OCI-LY1 (cell line): ENCODE data around the gene UGT1A5.

Experiments used
- H2AFZ ChIP-seq: fragments of 200-600 bp; sonication (generic), shearing (Covaris generic); 2 replicates; pipeline ENCODE4 v1.6.0; 2014; ENCODE audit warnings: antibody characterized with exemption, mild to moderate bottlenecking, low read length
- H3F3A ChIP-seq: fragments of 200-600 bp; sonication (generic), shearing (Covaris generic); 2 replicates; pipeline ENCODE4 v1.6.0; 2014; ENCODE audit warnings: mild to moderate bottlenecking, antibody characterized with exemption, low read length, moderate library complexity; ENCODE audit not compliant: insufficient read depth
- H3K27ac ChIP-seq: fragments of 200-600 bp; sonication (generic); 2 replicates; pipeline ENCODE4 v1.5.1; 2014; ENCODE audit warnings: low read length, mixed run types, mild to moderate bottlenecking, low read depth; ENCODE audit not compliant: poor library complexity, severe bottlenecking
- H3K27me3 ChIP-seq: fragments of 200-600 bp; sonication (generic); 2 replicates; pipeline ENCODE4 v1.6.0; 2014; ENCODE audit warnings: antibody characterized with exemption, mild to moderate bottlenecking, low read length, moderate library complexity; ENCODE audit not compliant: insufficient read depth
- H3K36me3 ChIP-seq: fragments of 200-600 bp; sonication (generic); 2 replicates; pipeline ENCODE4 v1.6.1; 2014; ENCODE audit warnings: mild to moderate bottlenecking, antibody characterized with exemption, low read length, moderate library complexity, mixed read lengths; ENCODE audit not compliant: insufficient read depth
- H3K4me1 ChIP-seq: fragments of 200-600 bp; sonication (generic); 2 replicates; pipeline ENCODE4 v1.5.1; 2014; ENCODE audit warnings: mild to moderate bottlenecking, low read length, moderate library complexity; ENCODE audit not compliant: insufficient read depth, severe bottlenecking
- H3K4me2 ChIP-seq: fragments of 200-600 bp; sonication (generic), shearing (Covaris generic); 2 replicates; pipeline ENCODE4 v1.6.1; 2014; ENCODE audit warnings: low read length
- H3K4me3 ChIP-seq: fragments of 200-600 bp; sonication (generic); 2 replicates; pipeline ENCODE4 v1.5.1; 2014; ENCODE audit warnings: low read length, low read depth, mild to moderate bottlenecking, mixed read lengths; ENCODE audit not compliant: poor library complexity, severe bottlenecking
- H3K79me2 ChIP-seq: fragments of 200-600 bp; shearing (Covaris generic); 2 replicates; pipeline ENCODE4 v1.6.1; 2016; ENCODE audit warnings: mixed run types, low read length, mixed read lengths; ENCODE audit not compliant: insufficient read depth
- H3K9ac ChIP-seq: fragments of 200-600 bp; sonication (generic), shearing (Covaris generic); 2 replicates; pipeline ENCODE4 v1.6.1; 2014; ENCODE audit warnings: mild to moderate bottlenecking, low read length, mixed read lengths
- H3K9me2 ChIP-seq: fragments of 200-600 bp; sonication (generic), shearing (Covaris generic); 2 replicates; pipeline ENCODE4 v1.6.1; 2014; ENCODE audit warnings: low read depth, mild to moderate bottlenecking, low read length, mixed read lengths
- H3K9me3 ChIP-seq: fragments of 200-600 bp; shearing (Covaris generic); 2 replicates; pipeline ENCODE4 v1.6.1; 2014; ENCODE audit warnings: low read length, mixed read lengths
- H4K20me1 ChIP-seq: fragments of 200-600 bp; sonication (generic), shearing (Covaris generic); 2 replicates; pipeline ENCODE4 v1.6.0; 2016; ENCODE audit warnings: mild to moderate bottlenecking, low read length; ENCODE audit not compliant: insufficient read depth
- CTCF ChIP-seq: fragments of 200-600 bp; sonication (generic), shearing (Covaris generic); IDR thresholded peaks from 2 replicates; pipeline ENCODE4 v1.5.1; 2017; ENCODE audit warnings: mild to moderate bottlenecking, antibody characterized with exemption, low read length, moderate library complexity, mixed read lengths
- EZH2 ChIP-seq: fragments of 200-600 bp; sonication (generic), shearing (Covaris generic); IDR thresholded peaks from 2 replicates; pipeline ENCODE4 v1.8.0; 2017; ENCODE audit warnings: borderline replicate concordance, mixed run types, mild to moderate bottlenecking, antibody characterized with exemption, low read length, moderate library complexity, mixed read lengths

UGT1A5 gene

DNA sequence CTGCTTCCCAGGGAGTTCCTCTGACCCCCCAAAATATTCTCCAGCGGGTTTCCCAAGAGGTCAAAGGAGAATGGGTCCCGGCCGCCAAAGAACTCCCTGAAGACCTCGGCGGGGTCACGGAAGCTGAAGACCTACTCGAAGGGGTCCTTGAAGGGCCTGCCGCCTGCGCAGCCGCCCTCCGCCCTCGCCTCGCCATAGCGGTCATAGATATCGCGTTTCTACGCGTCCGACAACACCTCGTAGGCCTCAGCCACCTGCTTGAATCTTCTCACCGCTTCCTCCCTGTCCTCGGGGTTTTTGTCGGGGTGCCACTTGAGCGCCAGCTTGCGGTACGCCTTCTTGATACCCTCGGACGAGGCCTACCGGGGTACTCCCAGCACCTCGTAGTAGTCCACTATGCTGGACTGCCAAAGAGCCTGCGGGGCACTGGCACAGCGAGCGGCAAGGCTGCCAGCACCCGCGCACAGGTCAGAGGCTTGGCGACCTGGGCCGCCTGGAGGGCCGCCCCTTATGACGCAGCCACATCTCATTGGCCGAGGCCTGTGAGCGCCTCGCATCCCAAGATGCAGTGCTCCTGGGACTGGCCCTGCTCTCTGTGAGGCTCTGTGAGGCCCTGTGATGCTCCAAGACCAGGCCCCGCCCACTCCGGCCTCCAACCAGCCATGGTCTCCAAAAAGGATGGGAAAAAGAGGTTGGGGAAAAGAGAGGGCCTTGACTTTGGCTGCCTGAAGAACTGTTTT lies 42.3 kb downstream of the UGT1A5 start:
- Histone ChIP-seq H3K36me3 (no peaks in the 10 kb centered on the region), H3F3A (no peaks in the 10 kb centered on the region), H3K79me2 (no peaks in the 10 kb centered on the region), H3K9me3 (no peaks in the 10 kb centered on the region), H3K27ac (no peak overlapping the region), H3K4me3 (no peak overlapping the region), H3K27me3 (no peaks in the 10 kb centered on the region), H4K20me1 (no peaks in the 10 kb centered on the region), H3K4me2 (no peak overlapping the region), H3K9me2 (no peaks in the 10 kb centered on the region), H2AFZ (no peak overlapping the region), H3K4me1 (no peaks in the 10 kb centered on the region), H3K9ac (no peak overlapping the region)
- TF ChIP-seq CTCF (no peak), EZH2 (no peak)

GRCh38 chr2:233756429-233757081 lies 43.8 kb downstream of the UGT1A5 start:
- no peak overlapping the region for H3K4me2 ChIP-seq
- no peaks in the 10 kb centered on the region for H3K9me3 ChIP-seq
- H3K79me2 ChIP-seq = no peaks in the 10 kb centered on the region
- no peaks in the 10 kb centered on the region for H3K36me3 ChIP-seq
- H3K27me3 ChIP-seq = no peaks in the 10 kb centered on the region
- H3K9ac ChIP-seq = no peak overlapping the region
- no peak overlapping the region for H3K27ac ChIP-seq
- H3F3A ChIP-seq = no peaks in the 10 kb centered on the region
- H3K4me1 ChIP-seq = no peaks in the 10 kb centered on the region
- TF ChIP-seq CTCF (no peak), EZH2 (no peak)
- no peak overlapping the region for H2AFZ ChIP-seq
- H3K4me3 ChIP-seq = no peak overlapping the region
- no peaks in the 10 kb centered on the region for H3K9me2 ChIP-seq
- H4K20me1 ChIP-seq = no peaks in the 10 kb centered on the region

GRCh38 chr2:233758141-233758540 lies 45.4 kb downstream of the UGT1A5 start:
- no peak overlapping the region for H3K9ac ChIP-seq
- H3K9me2 ChIP-seq = no peaks in the 10 kb centered on the region
- H4K20me1 ChIP-seq = no peaks in the 10 kb centered on the region
- no peak overlapping the region for H2AFZ ChIP-seq
- no peaks in the 10 kb centered on the region for H3K4me1 ChIP-seq
- H3K9me3 ChIP-seq = no peaks in the 10 kb centered on the region
- H3K27me3 ChIP-seq = no peaks in the 10 kb centered on the region
- H3K4me2 ChIP-seq = no peak overlapping the region
- no peaks in the 10 kb centered on the region for H3K79me2 ChIP-seq
- H3K4me3 ChIP-seq = no peak overlapping the region
- no peaks in the 10 kb centered on the region for H3K36me3 ChIP-seq
- no peaks in the 10 kb centered on the region for H3F3A ChIP-seq
- TF ChIP-seq EZH2 = no peak
- TF ChIP-seq CTCF = no peak
- H3K27ac ChIP-seq = no peak overlapping the region
